HG02840 (cell line): ENCODE data around the gene KLK4.
"Not testable (repeated sequence)": the region's sequence is repeated elsewhere in the genome, so short reads cannot be mapped to it uniquely, and the experiment has no call there.

Source experiments
- ATAC-seq: cut with Tn5 transposase; IDR thresholded peaks from one replicate; pipeline ENCODE4 v1.9.1; 2021; ENCODE audit warnings: mild to moderate bottlenecking, moderate library complexity, moderate number of reproducible peaks; ENCODE audit not compliant: unreplicated experiment, low FRiP score

The KLK4 gene

DNA sequence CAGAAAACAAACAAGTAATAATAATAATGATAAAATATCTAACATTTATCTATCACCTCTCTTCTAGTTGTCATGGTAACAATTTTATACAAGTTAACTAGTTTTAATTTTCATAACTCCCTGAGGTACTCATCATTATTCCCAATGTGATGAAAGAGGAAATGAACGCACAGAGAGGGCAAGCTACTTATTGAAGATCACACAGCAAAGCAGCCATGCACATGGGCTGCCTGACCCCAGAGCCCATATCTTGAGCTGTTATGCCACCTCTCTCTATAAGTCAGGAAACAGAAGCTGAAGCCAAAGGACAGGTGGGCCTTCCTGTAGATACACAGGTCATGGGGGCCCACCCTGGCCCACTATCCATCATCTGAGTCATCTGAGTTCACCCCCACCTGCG lies 4.9 kb upstream of the KLK4 start:
- ATAC-seq, result no peak

DNA sequence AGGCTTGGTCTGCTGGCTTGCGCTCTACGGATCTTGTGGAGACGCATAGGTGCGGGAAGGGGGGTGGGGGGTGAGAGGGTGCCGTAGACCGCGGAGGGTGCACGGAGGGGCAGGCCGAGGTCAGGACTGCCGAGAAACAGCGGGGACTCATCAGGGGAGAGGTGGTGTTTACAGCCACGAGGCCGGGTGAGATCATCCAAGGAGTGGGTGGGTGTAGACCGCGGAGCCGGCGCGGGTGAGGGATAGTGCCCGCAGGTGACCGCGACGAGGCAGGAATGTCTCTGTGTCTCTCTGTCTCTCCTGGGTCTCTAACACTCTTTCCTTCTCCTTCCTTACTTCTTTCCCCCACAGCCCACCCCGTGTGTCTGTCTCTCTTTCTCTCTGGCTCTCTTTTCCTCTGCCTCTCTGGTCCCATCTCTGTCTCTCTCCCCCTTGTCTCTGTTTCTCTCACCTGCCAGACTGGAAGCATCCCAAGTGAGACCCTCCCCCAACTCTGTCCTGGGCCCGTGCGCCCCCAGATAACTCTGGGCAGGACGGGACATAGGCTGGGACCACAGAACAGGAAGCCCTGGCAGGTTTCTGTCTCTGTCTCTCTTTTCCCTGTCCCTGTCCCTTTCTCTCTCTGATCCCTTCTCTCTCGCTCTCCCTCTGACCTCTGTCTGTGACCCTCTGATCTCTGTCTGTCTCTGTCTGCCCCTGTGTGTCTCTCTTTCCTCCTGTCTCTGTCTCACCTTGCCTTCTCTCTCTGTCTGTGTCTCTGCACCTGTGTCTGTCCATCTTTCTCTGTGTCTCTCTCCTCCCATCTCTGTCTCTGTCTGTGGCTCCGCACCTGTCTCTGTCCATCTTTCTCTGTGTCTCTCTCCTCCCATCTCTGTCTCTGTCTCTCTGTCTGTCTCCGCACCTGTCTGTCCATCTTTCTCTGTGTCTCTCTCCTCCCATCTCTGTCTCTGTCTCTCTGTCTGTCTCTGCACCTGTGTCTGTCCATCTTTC lies 1.8 kb upstream of the KLK4 start:
- no peak for ATAC-seq

DNA sequence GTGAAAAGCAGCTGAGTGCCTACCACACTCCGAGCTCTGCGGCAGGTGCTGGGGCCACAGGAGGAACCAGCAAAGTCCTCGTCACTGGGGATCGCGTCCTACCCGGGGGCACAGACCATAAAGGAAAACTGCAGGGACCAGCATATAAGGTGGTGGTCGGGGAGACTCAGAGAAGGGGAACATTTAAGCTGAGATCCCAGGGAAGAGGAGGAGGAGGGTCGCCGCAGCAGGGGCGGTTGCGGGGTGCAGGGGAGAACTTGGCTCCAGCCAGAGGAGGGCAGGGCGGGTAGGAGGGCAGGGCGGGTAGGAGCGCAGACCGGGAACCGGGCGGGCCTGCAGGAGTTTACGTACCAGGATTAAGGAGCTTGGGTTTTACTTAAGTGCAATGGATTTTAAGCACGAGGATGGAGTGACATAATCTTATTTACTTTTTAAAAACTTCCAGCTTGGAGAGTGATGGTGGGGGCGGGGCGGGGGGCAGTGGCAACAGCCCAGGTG lies 956 bp upstream of the KLK4 start:
- ATAC-seq, result no peak

- no peak for ATAC-seq
These were observed 473 bp downstream of the KLK4 start for GRCh38 chr19:50910722-50911121.

DNA sequence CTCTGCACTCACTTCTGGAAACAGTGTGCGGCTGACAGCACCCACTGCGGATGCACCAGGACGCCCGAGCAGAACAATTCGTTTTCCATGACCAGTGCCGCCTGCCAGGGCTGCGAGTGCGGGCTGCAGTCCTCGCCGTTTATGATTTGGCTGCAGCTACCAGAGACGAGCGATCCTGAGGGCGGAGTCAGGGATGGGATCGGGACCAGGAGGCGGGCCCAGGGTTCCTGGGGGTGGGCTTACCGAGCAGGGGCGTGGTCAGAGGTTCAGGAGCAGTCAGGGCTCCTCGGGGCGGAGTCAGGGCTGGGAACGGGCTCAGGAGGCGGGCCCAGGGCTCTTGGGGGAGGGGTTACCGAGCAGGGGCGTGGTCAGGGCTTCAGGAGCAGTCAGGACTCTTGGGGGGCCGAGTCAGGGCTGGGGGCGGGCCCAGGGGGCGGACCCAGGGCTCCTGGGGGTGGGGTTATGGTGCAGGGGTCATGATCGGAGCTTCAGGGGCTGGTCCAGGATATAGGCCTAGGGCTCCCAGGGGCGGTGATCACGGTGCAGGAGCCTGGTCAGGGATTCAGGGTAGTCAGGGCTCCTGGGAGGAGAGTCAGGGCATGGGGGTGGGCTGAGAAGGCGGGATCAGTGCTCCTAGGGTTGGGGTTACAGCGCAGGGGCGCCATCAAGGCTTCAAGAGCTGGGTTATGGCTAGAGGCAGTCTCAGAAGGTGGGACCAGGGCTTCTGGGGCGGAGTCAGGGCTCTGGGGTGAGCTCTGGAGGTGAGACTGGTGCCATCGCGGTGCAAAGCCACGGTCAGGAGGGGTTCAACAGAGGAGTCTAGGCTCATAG lies 1.7 kb downstream of the KLK4 start:
- no peak for ATAC-seq

DNA sequence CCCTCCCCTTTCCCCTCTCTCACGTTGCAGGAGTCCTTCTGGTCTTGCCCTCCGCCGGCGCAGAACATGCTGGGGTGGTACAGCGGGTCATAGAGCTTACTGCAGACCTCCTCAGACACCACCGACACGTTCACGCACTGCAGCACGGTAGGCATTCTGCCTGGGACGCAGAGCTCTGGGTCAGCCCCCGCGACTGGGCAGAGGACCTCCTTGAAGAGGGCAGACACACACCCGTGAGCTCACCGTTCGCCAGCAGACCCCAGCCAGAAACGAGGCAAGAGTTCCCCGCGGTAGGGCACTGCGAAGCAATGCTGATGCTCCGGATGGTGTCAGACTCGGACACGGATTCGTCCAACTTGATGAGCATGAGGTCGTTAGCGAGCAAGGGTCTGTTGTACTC lies 2.9 kb downstream of the KLK4 start:
- no peak for ATAC-seq

DNA sequence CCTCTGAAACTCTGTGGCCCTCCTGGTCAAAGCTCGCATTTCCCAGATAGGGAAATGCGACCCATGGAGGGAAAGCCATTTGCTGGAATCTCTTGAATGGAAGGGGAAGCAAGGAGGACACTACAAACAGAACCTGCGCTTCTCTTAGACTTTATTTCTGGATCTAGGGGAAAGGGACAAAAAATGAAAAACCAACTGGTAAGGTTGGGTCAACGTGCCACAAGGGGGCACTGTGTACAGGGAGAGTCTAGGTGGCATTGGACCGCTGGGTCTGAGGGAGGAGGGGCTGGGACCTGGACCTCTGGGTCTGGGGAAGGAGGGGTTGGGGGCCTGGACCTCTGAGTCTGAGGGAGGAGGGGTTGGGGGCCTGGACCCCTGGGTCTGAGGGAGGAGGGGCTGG lies 5.0 kb downstream of the KLK4 start:
- no peak for ATAC-seq

DNA sequence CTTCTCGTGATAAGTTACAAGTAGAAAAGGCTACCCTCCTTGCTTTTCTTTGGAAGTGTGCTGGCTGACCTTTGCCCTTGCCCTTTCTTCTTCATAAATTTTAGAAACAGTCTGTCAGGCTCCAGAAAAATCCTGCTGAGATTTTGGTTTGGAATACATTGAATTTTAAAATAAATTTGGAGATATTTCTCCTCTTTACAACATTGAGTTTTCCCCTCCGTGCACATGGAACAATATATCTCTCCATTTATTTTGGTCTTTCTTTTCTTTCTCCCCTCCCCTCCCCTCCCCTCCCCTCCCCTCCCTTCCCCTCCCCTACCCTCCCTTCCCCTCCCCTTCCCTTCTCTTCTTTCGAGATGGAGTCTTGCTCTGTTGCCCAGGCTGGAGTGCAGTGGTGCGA lies 8.6 kb downstream of the KLK4 start:
- ATAC-seq, result no peak

- ATAC-seq, result no peak
These were observed 11.6 kb downstream of the KLK4 start for GRCh38 chr19:50899569-50899968.

DNA sequence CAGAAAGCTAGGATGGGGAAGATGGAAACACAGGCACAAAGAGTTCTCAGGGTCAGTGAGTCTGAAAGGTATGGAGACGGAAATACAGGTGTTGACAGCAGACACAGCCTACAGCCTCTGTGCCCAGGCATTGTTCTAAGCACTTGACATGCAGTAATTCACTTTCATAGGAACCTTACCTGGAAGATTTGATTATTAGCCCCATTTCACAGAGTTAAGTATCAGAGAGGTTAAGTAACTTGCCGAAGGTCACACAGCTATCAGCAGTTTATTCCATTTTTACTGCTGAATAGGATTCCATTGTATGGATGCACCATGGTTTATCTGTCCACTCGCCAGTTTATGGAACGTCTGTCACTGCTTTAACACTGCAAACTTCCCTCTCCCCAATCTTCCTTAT lies 13.2 kb downstream of the KLK4 start:
- ATAC-seq, result no peak

DNA sequence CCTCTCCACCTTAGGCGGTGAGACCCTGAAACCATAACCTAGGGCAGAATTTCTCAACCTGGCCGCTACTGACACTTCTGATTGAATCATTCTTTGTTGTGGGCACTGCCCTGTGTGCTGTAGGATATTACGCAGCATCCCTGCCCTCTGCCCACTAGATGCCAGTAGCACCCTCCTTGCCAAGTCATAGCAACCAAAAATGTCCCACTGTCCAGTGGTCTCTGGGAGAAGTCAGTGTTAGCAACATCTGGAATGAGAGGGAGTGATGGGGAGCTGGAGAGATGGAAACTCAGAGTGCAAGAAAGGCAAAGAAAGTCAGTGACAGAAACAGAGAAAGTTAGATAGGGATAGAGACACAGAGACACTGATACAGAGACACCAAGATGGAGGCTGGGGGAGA lies 13.6 kb downstream of the KLK4 start:
- ATAC-seq, result no peak

DNA sequence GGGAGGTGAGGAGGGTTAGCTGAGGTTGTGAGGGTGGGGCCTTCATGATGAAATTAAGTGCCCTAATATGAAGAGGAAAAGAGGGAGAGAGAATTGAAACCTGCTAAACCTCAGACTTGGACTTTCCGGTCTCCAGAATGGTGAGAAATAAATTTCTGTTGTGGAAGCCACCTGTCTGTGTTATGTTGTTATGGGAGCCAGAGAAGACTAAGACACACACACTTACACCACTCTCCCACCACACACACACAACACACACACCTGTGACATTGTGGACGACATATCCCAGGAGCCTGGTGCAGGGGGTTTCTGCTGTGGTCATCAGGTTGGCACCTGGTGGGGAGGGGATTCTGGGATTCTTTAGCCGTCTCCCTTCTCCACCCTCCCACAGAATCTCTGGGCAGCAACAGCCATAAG lies 14.0 kb downstream of the KLK4 start:
- ATAC-seq, result peak; percentile 29

- peak; percentile 72 for ATAC-seq
These were observed 14.5 kb downstream of the KLK4 start for GRCh38 chr19:50896591-50897190.

DNA sequence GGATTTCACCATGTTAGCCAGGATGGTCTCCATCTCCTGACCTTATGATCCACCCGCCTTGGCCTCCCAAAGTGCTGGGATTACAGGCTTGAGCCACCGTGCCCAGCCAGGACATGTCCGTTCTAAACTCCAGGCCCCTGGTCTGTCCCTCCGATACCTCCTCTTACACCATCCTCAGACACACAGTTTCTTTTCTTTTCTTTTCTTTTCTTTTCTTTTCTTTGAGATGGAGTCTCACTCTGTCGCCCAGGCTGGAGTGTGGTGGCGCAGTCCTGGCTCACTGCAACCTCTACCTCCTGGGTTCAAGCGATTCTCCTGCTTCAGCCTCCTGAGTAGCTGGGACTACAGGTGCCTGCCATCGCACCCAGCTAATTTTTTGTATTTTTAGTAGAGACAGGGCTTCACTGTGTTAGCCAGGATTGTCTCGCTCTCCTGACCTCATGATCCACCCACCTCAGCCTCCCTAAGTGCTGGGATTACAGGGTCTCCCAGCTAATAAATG lies 15.1 kb downstream of the KLK4 start:
- ATAC-seq, result not testable (repeated sequence)

GRCh38 chr19:50894478-50895356 lies 16.5 kb downstream of the KLK4 start:
- no peak for ATAC-seq

DNA sequence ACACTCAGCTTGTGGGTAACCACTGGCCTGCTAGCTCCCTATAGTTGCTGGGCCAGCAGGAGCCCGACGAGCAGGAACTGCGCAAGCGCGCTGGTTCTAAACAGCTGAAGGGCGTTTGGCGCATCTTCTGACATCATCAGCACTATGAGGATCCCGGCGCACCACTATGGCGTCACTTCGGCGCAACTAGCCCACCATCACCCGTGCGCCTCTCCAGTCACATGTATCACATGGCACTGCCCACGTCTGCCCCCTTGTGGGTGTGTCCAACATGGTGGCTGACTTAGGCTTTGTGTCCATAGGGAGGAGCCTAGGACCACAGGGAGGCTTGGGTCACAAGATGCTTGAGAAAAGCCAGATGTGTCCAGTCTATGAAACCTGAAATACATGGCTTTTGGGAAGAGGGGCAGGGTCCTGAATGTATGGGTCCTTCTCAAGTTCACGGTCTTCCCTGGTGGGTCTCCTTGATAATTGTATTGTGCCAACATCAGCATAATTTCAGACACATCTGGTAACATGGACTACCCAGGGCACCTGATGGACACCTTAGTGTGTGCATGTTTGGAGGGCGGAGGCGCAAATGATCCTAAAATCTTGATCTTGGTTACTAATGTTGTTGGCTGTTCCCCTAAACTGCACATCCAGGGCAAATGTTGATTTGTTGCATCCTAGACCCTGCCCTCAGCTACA lies 18.0 kb downstream of the KLK4 start:
- no peak for ATAC-seq

DNA sequence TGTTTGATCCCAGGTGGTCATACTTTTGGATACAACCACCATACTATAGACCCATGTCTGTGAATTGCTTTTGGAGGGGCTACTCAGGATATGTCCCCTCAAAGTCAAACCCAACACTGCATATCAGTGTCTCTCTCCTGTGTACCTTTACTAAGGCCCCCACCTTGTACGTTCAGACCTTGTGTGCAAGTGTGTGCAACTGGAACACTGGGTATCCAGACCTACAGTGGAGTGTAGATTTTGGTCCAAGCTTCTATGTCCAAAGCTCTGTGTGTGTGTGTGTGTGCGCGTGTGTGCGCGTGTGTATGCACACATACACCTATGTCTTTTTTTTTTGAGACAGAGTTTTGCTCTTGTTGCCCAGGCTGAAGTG lies 20.0 kb downstream of the KLK4 start:
- no peak for ATAC-seq

DNA sequence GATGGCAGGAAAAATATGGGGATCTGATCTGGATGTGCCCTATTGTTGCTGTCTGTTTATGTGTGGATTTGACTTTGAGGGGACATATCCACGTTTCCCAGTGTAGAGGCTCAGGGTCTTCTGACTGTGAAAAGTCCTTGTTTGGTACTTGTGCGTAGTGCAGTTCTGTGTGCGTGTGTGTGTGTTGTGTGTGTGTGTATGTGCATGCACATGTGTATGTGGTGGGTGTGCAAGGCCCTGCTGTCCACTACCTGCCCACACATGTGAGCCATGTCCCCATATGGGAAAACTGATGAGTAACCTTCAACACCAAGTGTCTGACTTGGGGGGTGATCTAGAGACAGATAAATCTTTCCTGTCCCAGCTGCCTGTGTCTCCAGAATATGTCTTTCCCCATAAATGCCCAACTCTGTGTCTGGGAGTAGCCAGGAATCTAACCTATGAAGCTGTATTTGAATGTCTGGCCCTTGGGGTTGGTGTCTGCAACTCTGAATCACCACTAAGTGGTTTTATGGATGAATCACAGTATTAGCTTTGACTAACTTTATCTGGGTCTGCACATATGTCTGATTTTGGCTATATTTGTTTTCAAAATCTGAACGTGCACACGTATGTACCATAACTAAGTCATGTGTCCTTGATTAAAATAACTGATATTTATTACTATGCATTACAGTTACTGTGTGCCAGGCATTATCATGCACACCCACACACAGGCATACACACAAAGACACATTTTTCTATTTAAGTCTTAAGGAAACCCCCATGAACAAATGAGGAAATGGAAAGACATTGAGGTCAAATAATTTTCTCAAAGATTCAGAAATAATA lies 20.6 kb downstream of the KLK4 start:
- no peak for ATAC-seq
